AG09319 (cell line): Measurements from ENCODE around the gene ITPRIP.

Source experiments
- DNase-seq: peaks from one replicate; pipeline ENCODE4 v3.0.0-alpha.2; 2010; ENCODE audit warnings: low read depth; ENCODE audit errors: extremely low read depth
- CTCF ChIP-seq: IDR thresholded peaks from 2 replicates; pipeline ENCODE4 v1.5.1; 2011; ENCODE audit warnings: low read depth, mild to moderate bottlenecking, inconsistent platforms, low read length, moderate library complexity

The ITPRIP gene

DNA sequence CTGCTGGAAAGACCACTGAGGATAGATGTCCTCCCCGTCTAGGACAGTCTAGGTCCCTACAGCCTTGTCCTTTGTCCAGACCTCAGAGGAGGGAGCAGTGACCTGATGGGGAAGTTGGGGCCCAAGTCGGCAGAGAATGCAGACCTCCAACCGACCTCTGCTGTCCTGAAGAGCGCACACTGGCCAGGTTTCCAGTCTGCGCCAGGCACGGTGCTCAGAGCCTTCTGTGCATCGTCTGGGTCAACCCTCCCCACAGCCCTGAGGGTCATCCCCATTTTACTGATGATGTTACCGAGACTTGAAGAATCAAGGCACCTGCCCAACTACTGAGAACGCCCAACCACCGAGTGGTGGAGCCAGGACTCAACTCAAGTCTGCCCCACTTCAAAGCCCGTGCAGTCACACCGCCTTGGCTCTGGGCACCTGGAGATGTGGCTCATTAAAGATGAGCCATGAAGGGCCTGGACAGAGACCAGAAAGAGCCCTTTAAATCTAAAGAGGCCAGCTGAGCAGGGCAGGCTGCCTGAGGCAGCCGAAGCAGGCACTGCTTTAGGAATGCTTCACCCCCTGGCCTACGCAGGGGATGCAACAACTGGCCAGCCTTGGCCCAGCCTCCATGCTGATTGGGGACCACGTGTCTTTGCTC lies 4.4 kb downstream of the ITPRIP start:
- TF ChIP-seq CTCF, result no peak
- DNase-seq, result no peak

- no peak for DNase-seq
- TF ChIP-seq CTCF, result no peak
Observed at GRCh38 chr10:104333032-104333727, 5.1 kb downstream of the ITPRIP start.

GRCh38 chr10:104332243-104333031 lies 5.8 kb downstream of the ITPRIP start:
- no peak for TF ChIP-seq CTCF
- no peak for DNase-seq

GRCh38 chr10:104331208-104331838 lies 6.9 kb downstream of the ITPRIP start:
- no peak for DNase-seq
- TF ChIP-seq CTCF, result no peak

DNA sequence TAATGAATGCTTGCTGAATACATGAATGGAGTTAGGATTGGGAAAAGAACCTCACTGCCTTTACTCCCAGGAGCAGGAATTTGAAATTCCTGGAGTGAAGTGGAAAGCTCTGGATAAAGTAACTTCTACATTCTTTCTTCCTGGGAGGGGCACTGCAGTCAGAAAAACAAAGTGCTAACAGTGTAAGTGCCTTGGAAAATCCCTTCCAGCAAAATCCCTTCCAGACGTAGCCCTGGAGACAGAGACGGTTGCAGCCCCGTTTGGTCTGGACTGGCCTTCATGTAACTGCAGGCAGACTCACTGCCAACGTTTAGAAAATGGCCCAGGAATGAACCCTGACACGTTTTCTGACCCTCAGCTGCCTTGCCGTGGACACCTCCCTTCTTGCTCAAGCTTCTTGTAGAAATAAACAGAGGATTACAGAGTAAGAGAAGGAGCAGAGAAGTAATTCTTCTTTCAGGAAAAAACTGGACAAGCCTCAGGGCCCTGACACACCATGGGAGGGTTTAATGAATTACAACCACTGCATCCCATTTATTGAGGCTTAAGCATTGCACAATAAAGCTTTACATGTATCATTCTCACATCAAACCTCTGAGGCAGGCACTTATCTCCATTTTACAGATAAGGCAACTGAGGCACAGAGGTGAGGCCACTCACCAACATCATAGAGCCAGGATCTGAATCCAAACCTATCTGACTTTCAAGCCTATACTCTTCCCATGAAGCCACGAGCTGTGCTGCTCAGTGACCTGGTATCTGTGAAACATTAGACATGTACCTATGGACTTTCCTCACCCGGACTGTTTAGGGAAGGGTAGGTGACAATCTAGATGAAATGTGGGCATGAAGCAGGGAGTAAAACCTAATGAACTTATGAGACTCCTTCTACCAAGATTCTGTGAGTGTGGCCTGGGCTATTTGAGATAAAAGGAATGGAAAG lies 7.8 kb downstream of the ITPRIP start:
- no peak for TF ChIP-seq CTCF
- peak; percentile 93 for DNase-seq

DNA sequence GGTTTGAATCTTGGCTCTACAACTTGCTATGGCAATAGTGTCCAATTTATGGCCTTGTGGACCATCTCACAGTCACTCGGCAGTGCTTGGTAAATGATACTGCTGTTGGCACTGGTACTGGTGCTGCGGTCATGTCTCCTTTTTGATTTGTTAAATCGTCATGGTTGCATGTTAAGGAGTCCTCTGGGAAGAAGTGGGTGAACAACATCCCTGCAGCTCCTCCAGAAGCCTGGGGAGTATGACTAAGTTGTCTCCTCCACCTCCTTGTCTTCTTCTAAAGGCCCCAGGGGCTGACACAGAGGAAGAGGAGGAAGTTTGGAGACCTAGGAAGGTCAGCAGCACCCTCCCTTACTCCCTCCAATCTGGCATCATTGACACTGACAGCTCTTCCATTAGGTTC lies 8.5 kb downstream of the ITPRIP start:
- no peak for DNase-seq
- no peak for TF ChIP-seq CTCF
